K562 (cell line): ENCODE measurements around the gene DVL2. TPM values are rescaled to one million over a fixed set of nuclear protein-coding genes. Genes with fewer than 3 reads are reported as not detected.

ENCODE experiments used
- FOSL1 ChIP-seq: fragments of 200-800 bp; sonication (Bioruptor generic); conservative IDR thresholded peaks from 2 replicates; pipeline ENCODE4 v1.6.1; 2016; ENCODE audit warnings: missing genetic modification characterization, missing compliant biosample characterization
- GMEB1 ChIP-seq: fragments of 250-450 bp; sonication (Bioruptor Pico); IDR thresholded peaks from 2 replicates; pipeline ENCODE4 v1.4.0; 2020; ENCODE audit warnings: mild to moderate bottlenecking
- MAFF ChIP-seq: IDR thresholded peaks from 2 replicates; pipeline ENCODE4 v1.6.1; 2012; ENCODE audit warnings: low read length, improper control_type of control experiment
- MXI1 ChIP-seq: IDR thresholded peaks from 2 replicates; pipeline ENCODE4 v1.6.1; 2011; ENCODE audit warnings: low read depth, mild to moderate bottlenecking, improper control_type of control experiment, low read length
- MYC ChIP-seq, 2 experiments: fragments of 250-450 bp in 1 of 2; sonication (Bioruptor Pico) in 1 of 2; IDR thresholded peaks; 2 replicates each; pipeline versions ENCODE4 v1.5.1 to v1.6.1; 2012 to 2021; ENCODE audit warnings: low read depth in 2 of 2, borderline replicate concordance in 1 of 2, improper control_type of control experiment in 1 of 2, low read length in 1 of 2, mild to moderate bottlenecking in 1 of 2, moderate library complexity in 1 of 2
- NONO ChIP-seq, 2 experiments: fragments of 200-400 bp in 1 of 2; fragments of 450-650 bp in 1 of 2; formaldehyde crosslinking in 1 of 2; IDR thresholded peaks; 2 replicates each; pipeline ENCODE4 v1.6.1; 2017; ENCODE audit warnings: low read depth in 2 of 2, mild to moderate bottlenecking in 2 of 2, moderate library complexity in 2 of 2, low read length in 1 of 2
- POLR2B ChIP-seq: fragments of 450-650 bp; IDR thresholded peaks from 2 replicates; pipeline ENCODE4 v1.6.1; 2018; ENCODE audit warnings: low read depth; ENCODE audit not compliant: partially characterized antibody
- RAD51 ChIP-seq: fragments of 450-650 bp; IDR thresholded peaks from 2 replicates; pipeline ENCODE4 v1.7.1; 2016; ENCODE audit warnings: low read depth, mild to moderate bottlenecking, borderline replicate concordance
- RBFOX2 ChIP-seq: fragments of 200-400 bp; formaldehyde crosslinking; IDR thresholded peaks from 2 replicates; pipeline ENCODE4 v1.6.1; 2017; ENCODE audit warnings: low read depth, mild to moderate bottlenecking, low read length, moderate library complexity
- RCOR1 ChIP-seq, 2 experiments: IDR thresholded peaks; 2 replicates each; pipeline ENCODE4 v1.6.1; 2012; ENCODE audit warnings: low read depth in 2 of 2, low read length in 2 of 2, borderline replicate concordance in 1 of 2, improper control_type of control experiment in 1 of 2
- SMARCA4 ChIP-seq: fragments of 450-650 bp; IDR thresholded peaks from 2 replicates; pipeline ENCODE4 v1.6.1; 2016
- TAL1 ChIP-seq: fragments of 450-650 bp; IDR thresholded peaks from 2 replicates; pipeline ENCODE4 v1.6.1; 2016; ENCODE audit warnings: mild to moderate bottlenecking
- TRIM28 ChIP-seq: fragments of 450-650 bp; IDR thresholded peaks from 2 replicates; pipeline ENCODE4 v1.6.1; 2017
- ZNF668 ChIP-seq: fragments of 250-450 bp; sonication (Bioruptor Pico); IDR thresholded peaks from 2 replicates; pipeline ENCODE4 v1.8.0; 2022; ENCODE audit warnings: mild to moderate bottlenecking, inconsistent platforms
- ZNF695 ChIP-seq: fragments of 450-650 bp; formaldehyde crosslinking; IDR thresholded peaks from 2 replicates; pipeline ENCODE4 v1.4.0; 2020; ENCODE audit warnings: mild to moderate bottlenecking, moderate library complexity
- ZNF77 ChIP-seq: fragments of 250-450 bp; sonication (Bioruptor Pico); IDR thresholded peaks from 2 replicates; pipeline ENCODE4 v1.5.0; 2020
- polyA plus RNA-seq, 8 experiments: library from polyadenylated mRNA; depleted of rRNA in 4 of 8; stranded (reverse) in 5 of 8; unstranded in 3 of 8; fragments of >200 nt; fragmentation: Nextera tagmentation in 2 of 8; fragmentation: Illumina TruSeq in 1 of 8; extraction: Ambion mirVana in 2 of 8; extraction: Trizol in 1 of 8; gene quantifications; 2 replicates each; pipeline versions ENCODE4 v1.2.1 to v1.2.3, GENCODE V29; 2011 to 2014; ENCODE audit warnings: inconsistent platforms in 1 of 8, missing spikeins in 1 of 8
- total RNA-seq, 7 experiments: library from RNA; depleted of rRNA in 6 of 7; stranded (reverse); fragments of >200 nt in 6 of 7; fragmentation: Illumina TruSeq in 2 of 7; extraction: Trizol in 2 of 7; gene quantifications; 2 replicates each; pipeline versions ENCODE4 v1.2.1 to v1.2.3, GENCODE V29; 2011 to 2021; ENCODE audit warnings: low replicate concordance in 1 of 7
- TF ChIP-seq, protein P1 (sequence below): fragments of 450-650 bp; IDR thresholded peaks from 2 replicates; pipeline ENCODE4 v1.6.1; 2018; ENCODE audit warnings: mild to moderate bottlenecking, low read depth; ENCODE audit not compliant: partially characterized antibody
- TF ChIP-seq, protein P2 (sequence below): fragments of 250-450 bp; sonication (Bioruptor Pico); IDR thresholded peaks from 2 replicates; pipeline ENCODE4 v1.9.0; 2021; ENCODE audit warnings: mild to moderate bottlenecking
- TF ChIP-seq, protein P3 (sequence below): fragments of 250-450 bp; sonication (Bioruptor Pico); IDR thresholded peaks from 2 replicates; pipeline ENCODE4 v1.8.0; 2021; ENCODE audit warnings: mild to moderate bottlenecking, moderate library complexity
- TF ChIP-seq, protein P4 (sequence below), 3 experiments: fragments of 200-800 bp in 1 of 3; sonication (Bioruptor generic) in 1 of 3; sonication (generic) in 1 of 3; formaldehyde crosslinking in 1 of 3; IDR thresholded peaks; 2 replicates each; pipeline versions ENCODE4 v1.6.1 to v1.8.0; 2016 to 2022; ENCODE audit warnings: mild to moderate bottlenecking in 2 of 3, missing compliant biosample characterization in 2 of 3, missing genetic modification characterization in 2 of 3, missing genetic modification reagents in 1 of 3

Gene DVL2
- total and polyA plus RNA-seq, 9 of the 15 experiments (the other 6 are each of a cell fraction or from before 2014, with no cell fraction given), result 1.3 to 49.5 (median 24.3) TPM

DNA sequence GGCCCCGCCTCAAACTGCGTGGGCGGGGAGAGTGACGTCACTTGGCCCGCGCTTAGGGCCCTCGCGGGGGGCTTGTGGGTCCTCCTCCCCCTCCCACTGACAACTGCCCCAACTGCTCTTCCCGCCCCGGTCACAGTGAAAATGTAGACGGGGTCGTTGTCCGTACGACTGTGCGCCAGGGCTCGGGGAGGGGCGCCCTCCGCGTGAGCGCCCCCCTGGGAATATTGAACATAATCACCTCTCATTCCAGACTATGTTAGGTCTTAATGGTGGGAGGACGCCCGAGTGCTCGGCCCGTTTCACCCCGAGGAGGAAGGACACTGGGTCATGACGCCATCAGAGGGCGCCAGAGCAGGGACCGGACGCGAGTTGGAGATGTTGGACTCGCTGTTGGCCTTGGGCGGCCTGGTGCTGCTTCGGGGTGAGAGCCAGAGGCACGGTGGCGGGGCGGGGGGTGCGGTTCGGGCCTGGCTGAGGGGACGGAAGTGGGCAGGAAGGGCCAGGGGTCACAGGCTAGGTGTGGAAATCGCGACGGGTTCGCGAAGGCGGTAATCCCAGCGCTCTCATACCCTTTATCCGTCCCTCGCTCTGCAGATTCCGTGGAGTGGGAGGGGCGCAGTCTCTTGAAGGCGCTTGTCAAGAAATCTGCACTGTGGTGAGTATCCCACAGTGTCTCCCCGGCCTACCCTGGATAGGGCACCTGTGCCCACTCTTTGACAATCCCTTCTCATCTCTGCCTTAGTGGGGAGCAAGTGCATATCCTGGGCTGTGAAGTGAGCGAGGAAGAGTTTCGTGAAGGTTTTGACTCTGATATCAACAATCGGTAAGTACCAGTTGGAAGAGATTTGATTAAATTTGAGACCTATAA is 18.1 kb upstream of the DVL2 start, which contains the start of gene ELP5 (continued):
- TF ChIP-seq, protein P1, sequence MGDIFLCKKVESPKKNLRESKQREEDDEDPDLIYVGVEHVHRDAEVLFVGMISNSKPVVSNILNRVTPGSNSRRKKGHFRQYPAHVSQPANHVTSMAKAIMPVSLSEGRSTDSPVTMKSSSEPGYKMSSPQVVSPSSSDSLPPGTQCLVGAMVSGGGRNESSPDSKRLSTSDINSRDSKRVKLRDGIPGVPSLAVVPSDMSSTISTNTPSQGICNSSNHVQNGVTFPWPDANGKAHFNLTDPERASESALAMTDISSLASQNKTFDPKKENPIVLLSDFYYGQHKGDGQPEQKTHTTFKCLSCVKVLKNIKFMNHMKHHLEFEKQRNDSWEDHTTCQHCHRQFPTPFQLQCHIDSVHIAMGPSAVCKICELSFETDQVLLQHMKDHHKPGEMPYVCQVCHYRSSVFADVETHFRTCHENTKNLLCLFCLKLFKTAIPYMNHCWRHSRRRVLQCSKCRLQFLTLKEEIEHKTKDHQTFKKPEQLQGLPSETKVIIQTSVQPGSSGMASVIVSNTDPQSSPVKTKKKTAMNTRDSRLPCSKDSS, result no peak
- TF ChIP-seq RAD51, result no peak
- TF ChIP-seq ZNF668, result no peak
- peak in 1 of 2 experiments; percentile 7; a peak in 1 of 4 replicates for TF ChIP-seq RCOR1 (IDR thresholded peaks at IDR 0.05; ENCODE audit: borderline replicate concordance in 1 of 2, low read depth in 2 of 2, low read length in 2 of 2)
- TF ChIP-seq, protein P2, sequence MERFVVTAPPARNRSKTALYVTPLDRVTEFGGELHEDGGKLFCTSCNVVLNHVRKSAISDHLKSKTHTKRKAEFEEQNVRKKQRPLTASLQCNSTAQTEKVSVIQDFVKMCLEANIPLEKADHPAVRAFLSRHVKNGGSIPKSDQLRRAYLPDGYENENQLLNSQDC (CRISPR knock-in tag), result no peak
- TF ChIP-seq, protein P3, sequence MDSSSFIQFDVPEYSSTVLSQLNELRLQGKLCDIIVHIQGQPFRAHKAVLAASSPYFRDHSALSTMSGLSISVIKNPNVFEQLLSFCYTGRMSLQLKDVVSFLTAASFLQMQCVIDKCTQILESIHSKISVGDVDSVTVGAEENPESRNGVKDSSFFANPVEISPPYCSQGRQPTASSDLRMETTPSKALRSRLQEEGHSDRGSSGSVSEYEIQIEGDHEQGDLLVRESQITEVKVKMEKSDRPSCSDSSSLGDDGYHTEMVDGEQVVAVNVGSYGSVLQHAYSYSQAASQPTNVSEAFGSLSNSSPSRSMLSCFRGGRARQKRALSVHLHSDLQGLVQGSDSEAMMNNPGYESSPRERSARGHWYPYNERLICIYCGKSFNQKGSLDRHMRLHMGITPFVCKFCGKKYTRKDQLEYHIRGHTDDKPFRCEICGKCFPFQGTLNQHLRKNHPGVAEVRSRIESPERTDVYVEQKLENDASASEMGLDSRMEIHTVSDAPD, result no peak
- TF ChIP-seq POLR2B, result peak; percentile 62
- TF ChIP-seq RBFOX2, result peak; percentile 96
- TF ChIP-seq ZNF695, result no peak
- peak; percentile 35; the same call in 1 of the 2 replicates for TF ChIP-seq SMARCA4
- TF ChIP-seq NONO (IDR thresholded peaks at IDR 0.05; ENCODE audit: low read depth in 2 of 2, low read length in 1 of 2), result 0 out of 4 replicates have a peak, but pooled peaks of 1 of the 2 experiments have one; percentile 23
- TF ChIP-seq, protein P4, sequence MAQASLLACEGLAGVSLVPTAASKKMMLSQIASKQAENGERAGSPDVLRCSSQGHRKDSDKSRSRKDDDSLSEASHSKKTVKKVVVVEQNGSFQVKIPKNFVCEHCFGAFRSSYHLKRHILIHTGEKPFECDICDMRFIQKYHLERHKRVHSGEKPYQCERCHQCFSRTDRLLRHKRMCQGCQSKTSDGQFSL (CRISPR knock-in tag; IDR thresholded peaks at IDR 0.05), result 0 out of 2 replicates have a peak, but pooled peaks have one; percentile 31
- TF ChIP-seq, protein P4 (tag; IDR thresholded peaks at IDR 0.05), result no peak
- no peak for TF ChIP-seq GMEB1 (CRISPR knock-in tag)
- peak; percentile 68; the same call in 1 of the 2 replicates for TF ChIP-seq MYC (IDR thresholded peaks at IDR 0.05; ENCODE audit: low read depth, low read length)
- TF ChIP-seq MYC (CRISPR knock-in tag; IDR thresholded peaks at IDR 0.05; ENCODE audit: borderline replicate concordance, low read depth), result no peak
- TF ChIP-seq FOSL1 (tag), result 0 out of 2 replicates have a peak, but pooled peaks have one; percentile 10
- peak; percentile 51; the same call in 1 of the 2 replicates for TF ChIP-seq TRIM28
- no peak for TF ChIP-seq TAL1
- TF ChIP-seq MAFF, result no peak
- TF ChIP-seq MXI1, result peak; percentile 51; the same call in 1 of the 2 replicates
- TF ChIP-seq ZNF77, result no peak
